GM12878 (cell line): ENCODE data around the gene SMCO4. TPM values are rescaled to one million over a fixed set of nuclear protein-coding genes. Genes with fewer than 3 reads are reported as not detected.

Source experiments
- ATAC-seq: fragments of 200-7000 bp; cut with Tn5 transposase; 3 replicates; pipeline ENCODE4 v1.9.1; 2020; ENCODE audit warnings: mild to moderate bottlenecking, moderate library complexity
- BruUV-seq: library from RNA; stranded (reverse); fragments of 400-500 nt; replicated peaks from 2 replicates; lab custom pipeline; 2021; lab: Mats Ljungman, UMichigan
- CTCF ChIA-PET: fragments of 300-600 bp; sonication (Branson Sonifier 250); formaldehyde crosslinking; extraction: SDS; loops from one replicate; lab custom pipeline; 2021; ENCODE audit warnings: inconsistent platforms; lab: Yijun Ruan, JAX
- POLR2A ChIA-PET: fragments of 350-600 bp; formaldehyde crosslinking; extraction: SDS; loops from one replicate; lab custom pipeline; 2021; ENCODE audit warnings: inconsistent platforms; lab: Charles Lee
- RAD21 ChIA-PET: fragments of 300-600 bp; sonication (Branson Sonifier 250); formaldehyde crosslinking; loops from one replicate; lab custom pipeline; 2023; ENCODE audit warnings: antibody characterized with exemption; ENCODE audit not compliant: unreplicated experiment; lab: Charles Lee
- SMC1A ChIA-PET: fragments of 300-600 bp; sonication (Branson Sonifier 250); formaldehyde crosslinking; loops from one replicate; lab custom pipeline; 2023; ENCODE audit not compliant: unreplicated experiment, uncharacterized antibody; lab: Charles Lee
- DNase-seq: peaks from one replicate; pipeline ENCODE4 v3.0.0-alpha.2; 2011; ENCODE audit warnings: low read depth, low spot score
- FAIRE-seq: peaks from 3 replicates; lab custom pipeline; 2011; peaks lifted over from hg19 to GRCh38; lab: Jason Lieb, UNC
- H2AFZ ChIP-seq: 2 replicates; pipeline ENCODE4 v1.6.0; 2011; ENCODE audit warnings: low read depth, low read length, control low read depth; ENCODE audit not compliant: control insufficient read depth
- H3K27ac ChIP-seq: 2 replicates; pipeline ENCODE4 v1.5.1; 2011; ENCODE audit warnings: control low read depth; ENCODE audit not compliant: control insufficient read depth, insufficient read depth
- H3K27me3 ChIP-seq, 2 experiments: replicated peaks in 1 of 2; 2 replicates each; pipeline versions ENCODE4 v1.6.0 to v1.6.1; 2011; ENCODE audit warnings: low read length in 1 of 2; ENCODE audit not compliant: control insufficient read depth in 2 of 2, insufficient read depth in 2 of 2
- H3K36me3 ChIP-seq, 2 experiments: 2 replicates each; pipeline ENCODE4 v1.5.1; 2011; ENCODE audit warnings: low read length in 1 of 2; ENCODE audit not compliant: control insufficient read depth in 2 of 2, insufficient read depth in 2 of 2
- H3K4me1 ChIP-seq: 2 replicates; pipeline ENCODE4 v1.6.1; 2011; ENCODE audit warnings: mild to moderate bottlenecking, low read length, moderate library complexity, mixed read lengths; ENCODE audit not compliant: control insufficient read depth, insufficient read depth
- H3K4me2 ChIP-seq: 2 replicates; pipeline ENCODE4 v1.6.0; 2011; ENCODE audit warnings: control low read depth; ENCODE audit not compliant: control insufficient read depth, insufficient read depth
- H3K4me3 ChIP-seq: fragments of 200-600 bp; sonication (generic); 2 replicates; pipeline ENCODE4 v1.5.1; 2016
- H3K79me2 ChIP-seq: 2 replicates; pipeline ENCODE4 v1.6.0; 2011; ENCODE audit warnings: low read length; ENCODE audit not compliant: control insufficient read depth, insufficient read depth
- H3K9ac ChIP-seq: 2 replicates; pipeline ENCODE4 v1.8.0; 2011; ENCODE audit warnings: low read length, control low read depth, mixed read lengths; ENCODE audit not compliant: control insufficient read depth, insufficient read depth
- H3K9me3 ChIP-seq: replicated peaks from 3 replicates; pipeline ENCODE4 v1.5.1; 2011; ENCODE audit warnings: mild to moderate bottlenecking, low read length; ENCODE audit not compliant: control insufficient read depth, insufficient read depth
- H4K20me1 ChIP-seq: 2 replicates; pipeline ENCODE4 v1.6.0; 2011; ENCODE audit not compliant: control insufficient read depth, insufficient read depth
- CHD2 ChIP-seq: IDR thresholded peaks from 2 replicates; pipeline ENCODE4 v1.6.1; 2011; ENCODE audit warnings: low read depth, low read length, improper control_type of control experiment, borderline replicate concordance
- KDM1A ChIP-seq: fragments of 200-600 bp; sonication (generic); IDR thresholded peaks from 2 replicates; pipeline ENCODE4 v1.6.1; 2016; ENCODE audit warnings: borderline replicate concordance
- LARP7 ChIP-seq: fragments of 450-650 bp; IDR thresholded peaks from 2 replicates; pipeline ENCODE4 v1.6.1; 2017; ENCODE audit warnings: mild to moderate bottlenecking
- MEF2B ChIP-seq: fragments of 450-650 bp; IDR thresholded peaks from 2 replicates; pipeline ENCODE4 v1.6.1; 2018; ENCODE audit warnings: mild to moderate bottlenecking, moderate library complexity; ENCODE audit not compliant: partially characterized antibody, poor library complexity, severe bottlenecking
- MTA3 ChIP-seq: IDR thresholded peaks from 2 replicates; pipeline ENCODE4 v1.6.1; 2012; ENCODE audit warnings: low read length, inconsistent platforms, borderline replicate concordance
- NFYA ChIP-seq: IDR thresholded peaks from 2 replicates; pipeline ENCODE4 v1.6.1; 2011; ENCODE audit warnings: low read depth, mild to moderate bottlenecking, low read length, improper control_type of control experiment, borderline replicate concordance
- NRF1 ChIP-seq: conservative IDR thresholded peaks from 2 replicates; pipeline ENCODE4 v1.6.1; 2011; ENCODE audit warnings: mild to moderate bottlenecking, low read depth, low read length, improper control_type of control experiment
- PML ChIP-seq: IDR thresholded peaks from 2 replicates; pipeline ENCODE4 v1.6.1; 2012; ENCODE audit warnings: low read length, inconsistent platforms
- POU2F2 ChIP-seq: IDR thresholded peaks from 3 replicates; pipeline ENCODE4 v1.6.1; 2011; ENCODE audit warnings: low read depth, mild to moderate bottlenecking, low read length, borderline replicate concordance
- TCF7 ChIP-seq: IDR thresholded peaks from 2 replicates; pipeline ENCODE4 v1.6.1; 2014; ENCODE audit warnings: antibody characterized with exemption, borderline replicate concordance
- WGBS: methylation state at CpG from one replicate; pipeline ENCODE4 v1.1.6; 2016; ENCODE audit warnings: low lambda C conversion rate; ENCODE audit not compliant: insufficient replicate concordance, insufficient coverage; ENCODE audit errors: missing lambda C conversion rate; 5-methylcytosine and 5-hydroxymethylcytosine counted together
- in situ Hi-C: fragments of 300-500 bp; cut with MboI; formaldehyde crosslinking; loops from 9 replicates; pipeline ENCODE4 v1.14.3; 2018; ENCODE audit warnings: mixed read lengths
- intact Hi-C: fragments of 100-400 bp; cut with micrococcal nuclease; formaldehyde crosslinking; loops from one replicate; pipeline ENCODE4 v1.14.2; 2022; ENCODE audit not compliant: unreplicated experiment
- polyA plus RNA-seq, 11 experiments: library from polyadenylated mRNA; depleted of rRNA in 4 of 11; unstranded in 6 of 11; stranded (reverse) in 5 of 11; fragments of >200 nt; fragmentation: Nextera tagmentation in 4 of 11; fragmentation: Illumina TruSeq in 1 of 11; extraction: Ambion mirVana in 4 of 11; extraction: Trizol in 1 of 11; gene quantifications; 1 replicate in 1 of 11; 2 replicates in 10 of 11; pipeline versions ENCODE4 v1.2.1 to v1.2.3, GENCODE V29; 2011 to 2016; ENCODE audit warnings: inconsistent platforms in 2 of 11, missing spikeins in 2 of 11, low read depth in 1 of 11
- total RNA-seq, 4 experiments: library from RNA; depleted of rRNA in 3 of 4; stranded (reverse); fragments of >200 nt in 3 of 4; fragmentation: Illumina TruSeq in 1 of 4; extraction: Trizol in 1 of 4; gene quantifications; 2 replicates each; pipeline versions ENCODE4 v1.2.1 to v1.2.3, GENCODE V29; 2013 to 2021
- TF ChIP-seq, protein P1 (sequence below): fragments of 450-650 bp; IDR thresholded peaks from 2 replicates; pipeline ENCODE4 v1.6.1; 2016; ENCODE audit warnings: mild to moderate bottlenecking, moderate library complexity, borderline replicate concordance

Gene SMCO4
- total and polyA plus RNA-seq, 10 of the 15 experiments (the other 5 are each of a cell fraction or from before 2014, with no cell fraction given): 3.6 to 59.9 (median 27.9) TPM

DNA sequence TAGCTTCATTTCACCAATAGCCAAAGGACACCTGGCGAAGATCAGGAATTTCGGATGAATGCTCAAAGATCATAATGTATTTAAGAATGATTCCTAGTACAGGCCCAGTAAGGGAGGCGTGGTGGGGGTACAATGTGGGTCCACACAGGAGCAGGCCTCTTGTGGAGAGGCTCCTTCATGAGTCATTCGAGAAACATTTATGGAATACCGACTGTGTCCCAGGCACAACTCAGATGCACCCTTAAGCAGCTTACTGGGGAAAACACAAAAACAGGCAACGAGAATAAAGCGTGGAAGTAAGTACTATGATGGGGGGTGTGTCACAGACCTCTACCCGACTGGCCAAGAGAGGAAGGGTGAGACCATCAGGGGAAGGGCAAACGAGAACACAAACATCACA lies 44.5 kb downstream of the SMCO4 start:
- CTCF ChIA-PET: no interaction called here
- in situ Hi-C loops: no loop called here
- RAD21 ChIA-PET: no interaction called here

More for the DNA sequence above, 44.5 kb downstream of the SMCO4 start:
- Histone ChIP-seq H3K27ac (no peak overlapping the region), H3K79me2 (no peaks in the 10 kb centered on the region), H3K9me3 (no peaks in the 10 kb centered on the region), H3K36me3 (peaks cover 0 to 3% of the 10 kb centered on the region in 2 experiments; a peak in 2 of 4 replicates), H3K9ac (no peak overlapping the region), H3K4me1 (no peaks in the 10 kb centered on the region), H3K4me3 (no peak overlapping the region), H4K20me1 (no peaks in the 10 kb centered on the region), H3K4me2 (no peak overlapping the region), H2AFZ (no peak overlapping the region), H3K27me3 (no peaks in the 10 kb centered on the region)
- DNase-seq (no peak), ATAC-seq (no peak), FAIRE-seq (no peak)
- SMC1A ChIA-PET: no interaction called here
- intact Hi-C loops: no loop called here
- POLR2A ChIA-PET: no interaction called here
- 82% methylated on average over 9 of the region's 9 CpGs for WGBS
- no TSS peak for BruUV-seq
- no peak for TF ChIP-seq NRF1
- TF ChIP-seq, protein P1, sequence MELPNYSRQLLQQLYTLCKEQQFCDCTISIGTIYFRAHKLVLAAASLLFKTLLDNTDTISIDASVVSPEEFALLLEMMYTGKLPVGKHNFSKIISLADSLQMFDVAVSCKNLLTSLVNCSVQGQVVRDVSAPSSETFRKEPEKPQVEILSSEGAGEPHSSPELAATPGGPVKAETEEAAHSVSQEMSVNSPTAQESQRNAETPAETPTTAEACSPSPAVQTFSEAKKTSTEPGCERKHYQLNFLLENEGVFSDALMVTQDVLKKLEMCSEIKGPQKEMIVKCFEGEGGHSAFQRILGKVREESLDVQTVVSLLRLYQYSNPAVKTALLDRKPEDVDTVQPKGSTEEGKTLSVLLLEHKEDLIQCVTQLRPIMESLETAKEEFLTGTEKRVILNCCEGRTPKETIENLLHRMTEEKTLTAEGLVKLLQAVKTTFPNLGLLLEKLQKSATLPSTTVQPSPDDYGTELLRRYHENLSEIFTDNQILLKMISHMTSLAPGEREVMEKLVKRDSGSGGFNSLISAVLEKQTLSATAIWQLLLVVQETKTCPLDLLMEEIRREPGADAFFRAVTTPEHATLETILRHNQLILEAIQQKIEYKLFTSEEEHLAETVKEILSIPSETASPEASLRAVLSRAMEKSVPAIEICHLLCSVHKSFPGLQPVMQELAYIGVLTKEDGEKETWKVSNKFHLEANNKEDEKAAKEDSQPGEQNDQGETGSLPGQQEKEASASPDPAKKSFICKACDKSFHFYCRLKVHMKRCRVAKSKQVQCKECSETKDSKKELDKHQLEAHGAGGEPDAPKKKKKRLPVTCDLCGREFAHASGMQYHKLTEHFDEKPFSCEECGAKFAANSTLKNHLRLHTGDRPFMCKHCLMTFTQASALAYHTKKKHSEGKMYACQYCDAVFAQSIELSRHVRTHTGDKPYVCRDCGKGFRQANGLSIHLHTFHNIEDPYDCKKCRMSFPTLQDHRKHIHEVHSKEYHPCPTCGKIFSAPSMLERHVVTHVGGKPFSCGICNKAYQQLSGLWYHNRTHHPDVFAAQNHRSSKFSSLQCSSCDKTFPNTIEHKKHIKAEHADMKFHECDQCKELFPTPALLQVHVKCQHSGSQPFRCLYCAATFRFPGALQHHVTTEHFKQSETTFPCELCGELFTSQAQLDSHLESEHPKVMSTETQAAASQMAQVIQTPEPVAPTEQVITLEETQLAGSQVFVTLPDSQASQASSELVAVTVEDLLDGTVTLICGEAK: no peak
- no peak for TF ChIP-seq TCF7
- TF ChIP-seq PML: no peak
- no peak for TF ChIP-seq MTA3
- TF ChIP-seq LARP7: no peak
- no peak for TF ChIP-seq MEF2B
- no peak for TF ChIP-seq KDM1A
- no peak for TF ChIP-seq NFYA
- no peak for TF ChIP-seq POU2F2
- TF ChIP-seq CHD2: no peak
